GM18526 (cell line): ENCODE results near the gene ID1.

Experiments used
- POLR2A ChIP-seq: IDR thresholded peaks from 3 replicates; pipeline ENCODE4 v1.6.1; 2011; ENCODE audit not compliant: insufficient read length; ENCODE audit errors: extremely low read depth

Gene ID1

DNA sequence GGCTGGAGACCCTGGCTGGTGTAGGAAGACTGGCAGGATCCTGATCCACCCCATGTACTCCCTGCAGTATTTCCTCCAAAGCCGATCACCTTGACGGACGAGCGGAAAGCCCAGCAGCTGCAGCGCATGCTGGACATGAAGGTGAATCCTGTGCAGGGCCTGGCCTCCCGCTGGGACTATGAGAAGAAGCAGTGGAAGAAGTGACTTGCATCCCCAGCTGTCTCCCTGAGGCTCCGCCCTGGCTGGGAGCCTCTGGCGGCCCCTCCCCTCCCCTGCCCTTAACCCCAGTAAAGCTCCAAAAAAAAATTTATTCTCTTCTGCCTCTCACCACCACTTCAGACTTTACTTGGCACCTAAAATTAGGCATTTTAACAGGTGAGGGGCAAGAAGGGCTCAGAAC is 39.6 kb downstream of the ID1 start:
- TF ChIP-seq POLR2A: no peak

DNA sequence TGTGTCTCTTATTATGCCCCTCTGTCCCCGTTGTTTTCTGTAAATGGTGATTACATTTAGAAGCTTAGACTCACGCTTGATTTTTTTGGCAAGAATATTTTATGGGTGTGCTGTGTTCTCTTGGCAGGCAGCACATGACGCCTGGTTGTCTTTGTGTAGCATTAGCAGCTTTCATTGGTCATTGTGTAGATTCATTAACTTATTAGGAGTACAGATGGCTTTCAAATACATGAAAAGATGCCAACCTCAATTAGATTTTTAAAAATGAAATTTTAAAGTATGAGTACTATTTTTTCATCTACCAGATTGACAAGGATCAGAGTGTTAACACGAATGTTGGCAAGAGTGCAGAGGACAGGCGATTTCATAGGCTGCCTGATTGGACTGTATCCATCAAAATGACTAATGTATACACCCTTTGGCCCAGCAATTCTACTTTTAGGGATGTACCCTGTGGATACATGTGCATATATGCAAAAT is 47.9 kb downstream of the ID1 start:
- no peak for TF ChIP-seq POLR2A

DNA sequence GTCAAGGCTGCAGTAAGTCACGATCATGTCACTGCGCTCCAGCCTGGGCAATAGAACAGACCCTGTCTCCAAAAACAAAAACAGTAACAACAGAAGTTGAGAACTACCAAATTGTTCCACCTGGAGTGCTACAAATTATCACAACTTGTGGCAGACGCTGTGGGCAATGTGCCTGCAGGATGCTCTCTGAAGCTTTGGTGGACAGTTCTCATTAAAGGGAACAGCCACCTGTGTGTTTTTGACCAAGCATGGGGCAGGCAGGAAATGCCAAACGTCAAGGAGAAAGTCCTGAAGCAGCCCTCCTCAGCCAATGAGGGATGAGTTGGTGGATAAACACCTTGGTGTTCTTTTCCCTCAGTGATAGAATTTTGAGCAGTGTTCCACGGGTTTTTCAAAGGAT is 48.5 kb downstream of the ID1 start:
- no peak for TF ChIP-seq POLR2A

DNA sequence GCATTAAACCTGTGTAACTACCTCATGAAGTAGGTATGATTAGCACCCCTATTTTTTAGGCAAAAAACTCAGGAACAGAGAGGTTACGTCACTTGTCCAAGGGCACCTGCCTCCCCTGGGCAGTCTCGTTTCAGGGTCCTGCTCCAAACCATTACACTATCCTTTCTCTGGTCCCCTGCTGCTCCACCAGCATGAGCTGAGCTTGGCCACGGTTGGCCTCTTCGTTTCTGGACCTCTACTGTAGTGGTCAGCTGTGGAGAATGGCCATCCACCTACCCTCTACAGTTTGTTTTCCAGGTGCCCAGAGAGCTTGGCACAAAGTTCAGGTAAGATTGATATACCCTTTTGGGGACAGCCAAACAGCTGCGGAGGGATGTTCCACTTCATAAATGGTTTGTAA is 49.4 kb downstream of the ID1 start:
- no peak for TF ChIP-seq POLR2A
